HG03045 (cell line): ENCODE data around the gene CAMK4.
"Not testable (repeated sequence)": the region's sequence is repeated elsewhere in the genome, so short reads cannot be mapped to it uniquely, and the experiment has no call there.

Experiments used
- ATAC-seq: cut with Tn5 transposase; IDR thresholded peaks from one replicate; pipeline ENCODE4 v1.9.1; 2021; ENCODE audit warnings: mild to moderate bottlenecking, moderate library complexity; ENCODE audit not compliant: unreplicated experiment

Gene CAMK4

DNA sequence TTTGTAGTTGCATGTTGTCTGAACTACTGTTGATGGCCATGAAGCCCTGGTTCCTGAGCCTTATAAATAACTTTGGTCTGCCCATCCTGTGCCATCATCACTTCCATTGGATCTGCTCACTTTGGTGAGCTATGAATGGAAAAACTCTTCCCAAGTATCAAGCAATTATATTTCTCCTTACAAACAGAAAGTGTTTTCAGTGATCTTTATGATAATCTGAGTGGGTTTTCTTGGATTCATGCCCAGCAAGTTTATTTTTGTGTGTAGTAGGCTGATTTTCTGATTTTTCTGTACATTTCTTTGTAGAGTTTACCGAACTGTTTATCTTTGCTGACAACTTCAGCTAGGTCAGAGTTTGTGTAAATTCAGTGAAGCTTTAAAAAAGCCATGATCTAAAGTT is 31.0 kb downstream of the CAMK4 start:
- ATAC-seq, result peak; percentile 7

GRCh38 chr5:111256128-111256527 is 31.9 kb downstream of the CAMK4 start:
- ATAC-seq, result no peak

GRCh38 chr5:111257610-111258009 is 33.4 kb downstream of the CAMK4 start:
- ATAC-seq, result not testable (repeated sequence)

- no peak for ATAC-seq
Measured at GRCh38 chr5:111259636-111260035, 35.5 kb downstream of the CAMK4 start.

GRCh38 chr5:111261610-111262009 is 37.4 kb downstream of the CAMK4 start:
- no peak for ATAC-seq

DNA sequence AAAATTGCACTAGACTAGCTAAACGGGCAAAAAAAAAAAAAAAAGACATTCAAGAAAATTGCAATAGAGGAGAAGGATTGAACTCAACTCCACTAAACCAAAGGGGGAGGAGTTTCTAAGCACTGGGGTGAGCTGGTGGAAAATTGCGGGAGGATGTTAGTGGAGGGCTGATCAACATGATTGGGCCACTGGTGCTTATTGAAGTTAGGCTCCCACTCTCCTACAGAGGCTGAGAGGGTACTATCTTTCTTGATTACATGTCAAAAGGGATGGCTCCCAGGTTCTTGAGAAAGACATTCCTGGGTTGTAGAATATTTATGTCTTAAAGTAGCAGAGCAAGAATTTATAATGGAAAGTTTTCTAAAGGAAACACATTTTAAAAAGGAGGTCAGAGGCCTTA is 38.0 kb downstream of the CAMK4 start:
- no peak for ATAC-seq

GRCh38 chr5:111262815-111263214 is 38.6 kb downstream of the CAMK4 start:
- no peak for ATAC-seq

GRCh38 chr5:111266491-111266890 is 42.3 kb downstream of the CAMK4 start:
- ATAC-seq, result no peak

DNA sequence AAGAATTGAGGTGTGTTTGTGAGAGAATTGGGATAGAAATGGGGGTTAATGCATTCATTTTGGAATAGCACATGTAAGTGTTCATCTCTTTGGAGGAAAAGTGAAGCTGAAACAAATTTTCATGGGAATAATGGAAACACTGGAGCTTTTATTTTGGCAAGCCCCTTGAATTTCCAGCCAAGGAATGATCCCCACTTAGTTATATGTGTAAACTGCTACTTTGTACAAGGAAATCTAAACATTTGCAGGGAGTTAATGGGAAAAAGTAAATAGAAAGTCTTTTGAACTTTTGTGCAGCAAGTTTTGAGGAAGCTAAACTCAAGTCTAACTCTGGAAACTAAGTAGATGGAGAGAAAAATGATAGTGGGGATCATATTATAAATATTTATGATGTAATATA is 44.1 kb downstream of the CAMK4 start:
- no peak for ATAC-seq

DNA sequence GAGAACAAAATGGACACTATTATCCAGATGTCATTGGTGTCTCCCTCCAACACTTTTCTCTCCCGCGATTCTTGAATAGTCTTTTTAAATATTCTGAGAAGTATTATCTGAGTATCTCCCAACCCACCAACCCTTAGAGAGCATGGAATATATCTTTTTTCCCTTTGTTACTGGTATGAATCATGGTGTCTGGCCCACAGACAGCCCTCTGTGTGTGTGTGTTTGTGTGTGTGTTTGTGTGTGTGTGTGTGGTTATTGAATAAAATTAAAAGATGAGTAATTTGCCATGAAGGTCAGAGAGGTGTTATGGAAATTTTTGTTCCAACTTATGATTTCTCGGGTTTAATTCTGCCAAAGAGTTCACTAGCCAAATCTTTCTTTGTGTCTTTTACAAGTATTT is 47.7 kb downstream of the CAMK4 start:
- ATAC-seq, result no peak

GRCh38 chr5:111277061-111277460 is 52.9 kb downstream of the CAMK4 start:
- no peak for ATAC-seq

DNA sequence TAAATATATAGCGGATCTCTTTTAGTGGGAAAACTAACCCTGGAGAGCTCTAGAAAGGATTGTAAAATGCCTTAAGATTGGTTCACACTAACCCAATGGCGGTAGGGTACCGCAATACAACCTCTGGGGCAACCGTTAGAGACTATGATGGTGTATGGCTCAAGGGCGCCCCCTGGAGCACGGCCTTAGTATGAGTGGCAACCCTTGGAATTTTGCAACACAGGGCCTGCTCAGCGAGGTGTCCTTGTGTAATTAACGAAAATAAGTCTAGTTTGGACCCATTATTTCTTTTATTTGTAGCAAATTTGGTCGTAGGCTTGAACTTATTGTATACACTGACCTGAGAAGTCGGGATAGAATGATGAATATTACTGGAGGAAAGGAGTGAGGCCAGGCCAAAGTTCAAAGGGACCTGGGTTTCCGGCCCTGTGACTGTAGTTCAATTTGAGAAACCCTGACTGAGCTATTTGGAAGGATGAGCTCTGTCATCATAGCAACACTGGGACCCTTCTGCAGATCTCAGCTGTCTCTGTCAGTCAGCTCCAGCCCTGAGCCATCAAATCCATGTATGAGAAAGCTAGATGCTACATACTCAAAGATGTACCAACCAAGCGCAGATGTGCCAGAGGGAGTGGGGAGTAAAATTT is 54.8 kb downstream of the CAMK4 start:
- ATAC-seq, result peak; percentile 82

DNA sequence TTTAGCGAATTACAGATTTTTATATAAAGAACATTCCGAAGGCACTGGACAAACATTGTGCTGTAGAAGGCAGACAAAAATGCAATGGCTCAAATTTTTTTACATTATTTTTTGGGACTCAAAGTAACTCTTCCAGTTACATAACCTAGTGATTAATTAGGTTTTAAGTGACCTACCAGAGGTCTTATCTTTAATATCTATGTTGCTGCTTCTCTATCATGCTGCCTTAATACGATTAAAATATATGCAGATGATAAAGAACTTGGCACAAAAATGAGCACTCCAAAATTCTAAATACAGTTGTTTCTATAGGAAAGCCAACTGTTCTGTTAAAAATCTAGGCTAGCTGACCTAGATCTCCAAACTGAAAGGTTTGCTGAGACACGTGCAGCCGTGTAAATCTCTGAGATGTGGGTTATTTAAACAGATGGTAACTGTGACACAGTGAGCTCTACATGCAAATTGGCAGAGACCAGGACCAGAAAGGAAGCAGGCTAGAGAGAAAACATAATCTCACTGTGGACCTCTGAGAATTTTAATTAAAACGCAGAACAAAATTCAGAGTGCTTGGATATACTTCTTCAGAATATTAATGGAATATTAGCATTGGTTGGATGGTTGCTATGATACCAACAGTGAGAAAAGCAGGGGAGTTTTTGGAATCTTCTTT is 56.2 kb downstream of the CAMK4 start:
- ATAC-seq, result no peak

GRCh38 chr5:111282798-111283197 is 58.6 kb downstream of the CAMK4 start:
- no peak for ATAC-seq

GRCh38 chr5:111284825-111285224 is 60.6 kb downstream of the CAMK4 start:
- no peak for ATAC-seq

DNA sequence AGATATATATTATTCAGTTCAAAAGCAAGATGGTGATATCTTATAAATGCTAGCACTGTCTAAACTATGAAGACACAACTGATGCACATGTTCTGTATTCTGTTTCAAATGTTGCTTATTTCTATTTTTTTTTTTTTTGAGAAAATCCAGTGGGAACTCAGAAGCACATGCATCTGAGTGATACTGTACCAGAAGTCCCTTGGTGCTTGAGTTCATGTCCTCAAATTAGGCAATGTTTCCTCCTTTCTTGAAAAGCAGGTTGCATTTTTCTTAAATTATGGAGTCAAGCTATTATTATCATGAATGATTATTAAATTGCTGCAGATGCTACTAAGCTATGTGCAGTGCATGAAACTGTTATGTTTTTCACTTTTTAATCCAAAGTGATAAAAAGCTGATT is 70.4 kb downstream of the CAMK4 start:
- ATAC-seq, result no peak

DNA sequence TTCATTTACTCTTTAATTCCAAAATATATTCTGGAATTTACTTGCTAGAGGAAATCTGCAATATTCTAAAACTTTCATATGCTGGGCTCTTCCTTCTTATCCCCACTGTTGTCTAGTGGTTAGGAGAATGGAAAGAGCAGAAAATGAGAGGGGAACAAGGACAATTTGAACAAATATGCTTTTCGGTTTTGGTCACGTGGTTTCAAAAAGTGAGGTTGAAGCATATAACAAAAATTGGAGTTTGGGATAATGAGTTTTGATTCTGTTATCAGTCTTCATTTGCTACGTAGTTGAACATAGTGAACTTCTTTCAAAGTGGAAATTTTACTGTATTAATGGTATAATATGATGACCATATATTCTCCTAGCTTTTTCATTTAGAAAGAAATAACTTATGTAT is 71.5 kb downstream of the CAMK4 start:
- no peak for ATAC-seq

DNA sequence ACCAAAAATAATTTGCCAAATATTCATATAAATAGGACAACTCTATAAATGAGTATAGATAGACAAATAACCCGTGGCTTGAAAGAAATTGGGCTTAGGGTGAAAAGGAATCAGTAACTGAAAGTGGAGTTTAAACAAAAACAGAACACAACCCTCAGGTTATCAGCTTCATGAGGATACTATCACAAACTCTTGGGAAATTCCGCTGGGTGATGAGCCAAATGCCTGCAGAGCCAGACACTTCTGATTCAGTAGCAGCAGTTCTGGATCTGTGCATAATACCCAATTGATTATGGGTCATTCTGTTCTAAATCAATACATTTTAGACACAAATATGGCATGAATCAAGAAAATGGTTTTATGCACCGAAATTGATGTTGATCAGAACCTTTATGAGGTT is 72.4 kb downstream of the CAMK4 start:
- ATAC-seq, result no peak

DNA sequence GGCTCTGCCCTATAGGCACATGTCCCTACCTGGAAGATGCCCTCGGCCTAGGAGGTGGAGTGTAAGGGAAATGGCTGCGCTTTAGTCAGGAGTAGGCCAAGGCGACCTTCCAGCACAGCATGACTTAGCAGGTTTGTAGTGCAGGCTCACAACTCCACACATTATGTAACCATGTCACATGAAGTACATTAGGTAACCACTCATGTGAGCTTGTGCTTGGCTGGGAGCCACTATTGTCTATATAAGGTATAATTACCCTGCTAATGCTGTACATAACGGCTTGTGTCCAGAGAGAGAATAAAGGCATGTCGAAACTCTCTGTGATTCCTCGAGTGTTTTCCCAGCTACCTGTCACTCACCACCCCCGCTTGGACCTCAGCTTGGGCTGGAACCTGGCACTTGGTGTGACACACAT is 74.9 kb downstream of the CAMK4 start:
- no peak for ATAC-seq

DNA sequence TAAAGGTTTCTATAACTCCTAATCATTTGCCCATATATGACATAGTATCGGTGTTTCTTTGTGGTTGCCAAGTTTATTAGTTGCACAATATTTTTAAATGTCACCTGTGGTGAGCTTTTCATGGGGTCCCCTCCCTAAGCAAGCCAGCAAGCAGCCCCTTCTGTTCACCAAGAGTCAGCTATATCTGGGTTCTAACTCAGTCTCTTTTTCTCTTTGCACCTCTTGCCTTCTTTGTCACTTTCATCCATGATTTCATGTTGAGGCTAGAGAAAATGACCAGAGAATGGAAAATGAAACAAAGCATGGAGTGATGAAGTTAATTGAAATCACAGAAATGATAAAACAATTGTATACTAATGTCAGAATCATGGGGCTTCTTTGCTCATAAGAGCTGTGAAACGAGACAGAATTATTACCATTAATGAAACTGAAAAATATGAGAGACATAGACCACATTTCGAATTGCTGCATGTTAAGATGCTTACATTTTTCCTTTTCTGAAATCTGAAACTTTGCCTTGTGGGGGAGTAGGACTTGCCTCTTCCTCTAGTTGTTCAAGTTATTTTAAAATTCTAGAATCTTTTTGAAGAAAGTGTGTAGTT is 75.7 kb downstream of the CAMK4 start:
- ATAC-seq, result no peak

GRCh38 chr5:111301264-111301663 is 77.1 kb downstream of the CAMK4 start:
- no peak for ATAC-seq

GRCh38 chr5:111302043-111302442 is 77.9 kb downstream of the CAMK4 start:
- not testable (repeated sequence) for ATAC-seq
